GM12892 (cell line): ENCODE measurements around the gene DUSP3.

Source experiments
- POLR2A ChIP-seq: IDR thresholded peaks from 2 replicates; pipeline ENCODE4 v1.6.1; 2011; ENCODE audit warnings: low read depth, low read length, control low read depth
- TAF1 ChIP-seq: IDR thresholded peaks from 2 replicates; pipeline ENCODE4 v1.6.1; 2011; ENCODE audit warnings: low read depth, mild to moderate bottlenecking, control low read depth, low read length, borderline replicate concordance

DNA sequence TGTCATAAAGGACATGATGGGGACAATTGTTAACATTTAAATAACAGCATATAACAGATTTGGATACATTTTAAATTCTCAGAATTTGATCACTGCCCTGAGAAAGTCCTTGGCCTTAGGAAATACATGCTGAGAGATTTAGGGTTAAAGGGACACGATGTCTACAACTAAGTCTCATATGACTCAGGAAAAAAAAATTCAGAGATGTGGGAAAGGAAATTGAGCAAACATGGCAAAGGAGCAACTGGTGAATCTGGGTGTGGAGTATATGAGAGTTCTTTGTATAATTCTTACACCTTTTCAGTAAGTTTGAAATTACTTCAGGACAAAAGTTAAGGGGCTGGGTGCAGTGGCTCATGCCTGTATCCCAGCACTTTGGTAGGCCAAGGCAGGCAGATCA is 35.9 kb upstream of the DUSP3 start:
- no peak for TF ChIP-seq TAF1
- no peak for TF ChIP-seq POLR2A
